Glomerular endothelial cell (primary cell): ENCODE data around the gene ZEB1. TPM values are rescaled to one million over a fixed set of nuclear protein-coding genes. Genes with fewer than 3 reads are reported as not detected.
A peak's percentile ranks its signal among the peaks of the same experiment; 100 is the strongest.

Experiments used
- DNase-seq: peaks from one replicate; pipeline ENCODE4 v3.0.0-alpha.2; 2011; ENCODE audit warnings: low read depth, low spot score; ENCODE audit errors: extremely low read depth
- total RNA-seq: library from RNA; depleted of rRNA; stranded (reverse); fragments of >200 nt; gene quantifications from 2 replicates; pipeline ENCODE4 v1.2.3, GENCODE V29; 2015

Gene ZEB1
- 61.0 and 105 TPM in 2 replicates for total RNA-seq

- no peak for DNase-seq
These were observed at the start of gene ZEB1 for GRCh38 chr10:31318854-31319601. TSS of gene ZEB1 (plus strand) at chr10:31319216. CDS start at chr10:31319235, 19 bp downstream.

DNA sequence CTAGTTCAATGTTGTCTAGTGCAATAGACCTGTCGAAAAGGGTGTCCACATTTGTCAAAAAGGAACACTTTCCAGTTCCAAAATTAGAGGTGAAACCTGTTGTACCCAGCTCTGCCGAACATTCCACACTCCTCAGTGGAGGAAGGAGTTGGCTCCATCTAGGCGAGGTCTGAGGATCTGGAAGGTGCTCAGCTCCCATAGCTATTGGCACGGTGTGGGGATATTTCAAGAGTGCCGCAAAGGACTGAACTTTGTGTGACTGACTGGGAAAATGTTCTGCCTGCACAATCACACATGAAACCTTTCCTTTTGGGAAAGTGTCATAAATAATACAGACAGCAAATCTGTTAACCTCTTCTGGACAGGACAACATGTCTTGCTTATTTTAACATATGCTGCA, 48.1 kb upstream of the ZEB1 start:
- no peak for DNase-seq

DNA sequence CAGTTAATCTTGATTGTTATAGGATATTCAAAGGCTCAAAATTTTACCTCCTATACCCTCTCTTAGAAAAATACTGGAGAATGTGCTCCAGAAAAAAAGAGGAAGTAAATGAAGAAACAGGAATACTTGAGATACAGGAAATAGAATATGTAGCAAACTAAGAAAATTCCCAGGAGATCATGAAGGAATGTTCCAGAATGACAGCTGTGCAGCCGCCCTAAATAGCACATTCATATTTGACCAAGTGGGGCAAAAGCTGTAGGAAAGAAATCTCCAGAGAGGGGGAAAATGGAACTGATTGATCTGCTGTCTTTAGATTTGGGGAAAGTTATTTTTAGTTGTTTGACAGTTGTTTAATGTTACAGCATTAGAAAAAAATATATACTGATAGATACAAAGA, 46.2 kb upstream of the ZEB1 start:
- no peak for DNase-seq

DNA sequence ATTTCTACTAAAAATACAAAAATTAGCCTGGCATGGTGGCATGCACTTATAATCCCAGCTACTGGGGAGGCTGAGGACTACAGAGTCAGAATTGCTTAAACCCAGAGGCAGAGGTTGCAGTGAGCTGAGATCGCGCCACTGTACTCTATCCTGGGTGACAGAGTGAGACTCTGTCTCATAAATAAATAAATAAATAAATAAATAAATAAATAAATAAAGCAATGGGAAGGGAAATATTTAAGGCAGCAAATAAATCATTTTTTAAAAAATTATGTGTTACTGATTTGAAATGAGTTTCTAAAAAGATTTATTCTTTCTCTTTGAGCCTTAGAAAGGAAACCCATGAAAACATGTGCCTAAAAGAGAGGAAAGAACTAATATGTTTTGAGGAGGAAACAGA, 45.2 kb upstream of the ZEB1 start:
- DNase-seq, result no peak

DNA sequence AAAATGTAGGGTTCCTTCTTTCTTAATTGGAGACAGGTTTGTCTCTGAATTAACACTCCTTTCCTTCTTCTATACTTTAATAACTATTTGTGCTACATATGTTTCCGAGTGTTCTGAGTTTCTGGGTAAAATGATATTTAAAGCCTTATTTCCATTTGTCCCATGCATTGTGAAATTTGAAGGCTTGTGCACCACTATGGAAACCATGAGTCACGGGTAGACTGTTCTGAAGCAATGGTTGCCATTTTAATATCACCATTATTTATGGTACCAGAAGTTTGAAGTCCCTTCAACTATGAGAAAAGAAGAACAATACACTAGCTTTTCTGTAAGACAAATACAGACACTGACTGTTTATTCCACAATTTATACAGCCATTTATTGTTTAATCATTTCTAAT, 44.7 kb upstream of the ZEB1 start:
- no peak for DNase-seq

DNA sequence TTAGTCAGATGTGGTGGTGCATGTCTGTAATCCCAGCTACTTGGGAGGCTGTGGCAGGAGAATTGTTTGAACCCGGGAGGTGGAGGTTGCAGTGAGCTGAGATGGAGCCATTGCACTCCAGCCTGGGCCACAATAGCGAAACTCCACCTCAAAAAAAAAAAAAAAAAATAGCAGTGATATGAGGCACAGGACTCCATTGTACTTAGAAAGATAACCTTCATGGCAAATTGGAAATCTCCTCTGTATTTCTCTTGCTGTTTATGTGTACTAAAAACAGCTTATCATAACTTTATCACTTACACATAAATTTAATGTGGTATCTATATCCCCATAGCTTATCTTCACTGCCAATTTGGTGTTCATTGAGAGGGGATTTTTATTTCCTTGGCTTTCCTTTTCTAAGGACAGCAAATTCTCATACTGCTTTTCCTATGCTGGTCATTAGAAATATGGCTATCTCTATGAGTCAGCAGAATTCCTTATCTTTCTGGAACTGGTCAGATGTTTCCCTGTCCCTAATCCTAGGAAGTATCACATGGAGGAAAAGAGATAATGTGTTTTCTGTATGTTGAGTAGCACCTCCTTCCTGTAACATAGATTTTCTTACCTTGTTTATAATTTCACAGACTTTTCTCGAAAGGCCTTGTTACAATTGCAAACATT, 40.6 kb upstream of the ZEB1 start:
- peak; percentile 68 for DNase-seq

DNA sequence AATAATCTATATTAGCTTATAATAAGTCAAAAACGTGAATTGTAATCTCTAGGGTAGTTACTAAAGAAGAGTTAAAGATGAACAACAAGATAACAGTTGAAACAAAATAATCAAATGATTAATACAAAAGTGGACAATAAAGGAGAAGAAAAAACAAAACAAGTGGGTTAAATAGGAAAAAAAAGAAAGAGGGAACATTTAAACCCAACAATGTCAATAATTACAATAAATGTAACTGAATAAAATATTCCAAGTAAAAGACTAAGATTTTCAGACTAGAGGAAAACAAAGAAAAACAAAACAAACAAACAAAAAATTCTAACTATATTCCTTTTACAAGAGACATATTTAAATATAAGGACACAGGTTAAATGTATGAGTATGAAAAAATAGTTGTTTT, 38.0 kb upstream of the ZEB1 start:
- no peak for DNase-seq

DNA sequence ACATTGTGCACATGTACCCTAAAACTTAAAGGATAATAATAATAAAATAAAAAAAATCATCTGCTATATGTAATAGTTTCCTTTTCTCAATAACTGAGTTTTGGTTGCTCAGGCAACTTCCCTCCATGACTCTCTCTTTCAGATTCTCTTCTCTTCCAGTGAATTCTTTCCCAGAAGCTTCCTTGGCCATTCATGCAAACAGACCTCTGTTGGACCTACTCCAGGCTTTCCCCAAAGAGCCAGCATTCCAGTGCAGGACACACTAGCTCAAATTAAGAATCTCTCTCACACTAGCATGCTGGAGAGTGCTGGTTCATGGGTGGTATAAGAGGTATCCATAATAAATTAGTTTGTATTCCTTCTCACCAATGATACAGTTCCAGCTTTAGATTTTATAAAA, 31.0 kb upstream of the ZEB1 start:
- no peak for DNase-seq

DNA sequence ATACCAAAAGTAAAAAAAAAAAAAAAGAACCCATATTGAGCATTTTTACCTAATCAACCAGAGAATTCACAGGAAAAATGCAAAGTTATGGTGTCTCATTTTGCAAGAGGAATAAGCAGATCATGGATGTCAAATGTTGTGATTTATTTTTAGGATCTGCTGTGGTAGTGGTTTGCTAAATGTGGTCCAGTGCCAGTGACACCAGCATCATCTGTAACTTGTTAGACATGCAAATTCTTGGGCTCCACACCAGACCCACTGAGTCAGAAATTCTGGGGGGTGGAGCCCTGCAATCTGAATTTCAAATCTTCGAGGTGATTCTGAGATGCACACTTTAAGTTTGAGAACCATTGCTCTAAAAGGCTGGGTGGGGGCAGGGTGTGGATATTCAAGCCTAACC, 30.1 kb upstream of the ZEB1 start:
- no peak for DNase-seq

- no peak for DNase-seq
These were observed 28.6 kb upstream of the ZEB1 start for GRCh38 chr10:31290386-31290785.

- no peak for DNase-seq
These were observed 27.9 kb upstream of the ZEB1 start for GRCh38 chr10:31291123-31291522.

- DNase-seq, result no peak
These were observed 24.5 kb upstream of the ZEB1 start for GRCh38 chr10:31294558-31294957.

GRCh38 chr10:31296754-31297153, 22.3 kb upstream of the ZEB1 start:
- DNase-seq, result no peak

- no peak for DNase-seq
These were observed 19.9 kb upstream of the ZEB1 start for GRCh38 chr10:31299119-31299518.

- no peak for DNase-seq
These were observed 15.8 kb upstream of the ZEB1 start for GRCh38 chr10:31303212-31303611.

GRCh38 chr10:31304291-31304970, 14.6 kb upstream of the ZEB1 start:
- DNase-seq, result no peak

DNA sequence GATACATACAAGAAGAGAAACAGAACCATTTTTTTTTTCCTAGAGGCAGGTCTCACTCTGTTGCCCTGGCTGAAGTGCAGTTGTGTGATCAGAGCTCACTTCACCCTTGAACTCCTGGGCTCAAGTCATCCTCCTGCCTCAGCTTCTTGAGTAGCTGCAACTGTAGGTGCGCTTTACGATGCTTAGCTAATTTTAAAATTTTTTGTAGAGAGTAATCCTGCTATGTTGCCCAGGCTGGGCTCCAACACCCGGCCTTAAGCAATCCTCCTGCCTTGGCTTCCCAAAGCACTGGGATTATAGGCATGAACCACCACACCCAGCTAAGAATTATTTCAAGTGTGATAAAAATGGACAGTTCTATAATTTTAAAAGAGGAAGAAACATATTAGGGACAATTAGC, 5.6 kb upstream of the ZEB1 start:
- DNase-seq, result no peak

DNA sequence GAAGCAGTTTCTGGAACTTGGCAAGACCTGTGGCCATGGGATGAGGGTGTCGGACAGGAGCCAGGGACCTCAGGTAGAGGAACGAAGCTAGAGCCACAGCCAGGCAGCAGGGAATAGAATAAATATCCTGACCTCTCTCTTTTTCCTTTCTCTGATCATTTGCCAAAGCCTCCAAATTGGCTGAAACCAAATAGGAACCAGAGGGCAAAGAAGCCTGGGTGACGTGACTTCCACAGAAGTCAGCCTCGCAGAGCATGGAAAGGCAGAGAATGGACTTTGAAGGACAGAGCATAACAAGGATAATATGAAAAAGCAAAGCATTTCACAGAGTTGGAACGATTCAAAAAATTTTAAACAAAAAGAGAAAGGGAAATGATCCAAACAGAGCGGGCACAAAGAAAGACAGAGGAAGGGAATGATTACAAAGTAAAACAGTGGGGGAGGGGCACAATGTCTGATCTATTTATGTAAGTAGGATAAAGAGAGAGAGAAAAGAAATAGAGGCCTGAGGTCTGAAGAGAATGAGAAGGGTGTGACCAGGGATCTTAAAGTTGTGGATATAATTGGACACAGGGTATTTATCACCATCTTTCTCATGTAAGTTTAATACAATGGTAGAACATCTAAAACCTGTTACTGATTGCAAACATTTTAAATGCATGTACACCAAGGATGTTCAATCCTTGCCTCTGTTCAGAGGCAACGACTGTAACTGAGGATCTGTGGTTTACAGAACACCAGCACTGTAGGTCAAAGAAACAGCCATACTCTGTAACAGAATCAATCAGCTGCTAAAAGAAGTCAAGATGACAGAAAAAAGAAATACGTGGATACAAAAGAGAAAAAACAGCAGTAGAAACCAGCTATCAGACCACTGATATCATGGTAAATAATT, 4.5 kb upstream of the ZEB1 start:
- DNase-seq, result no peak

GRCh38 chr10:31315453-31315852, 3.6 kb upstream of the ZEB1 start:
- no peak for DNase-seq

DNA sequence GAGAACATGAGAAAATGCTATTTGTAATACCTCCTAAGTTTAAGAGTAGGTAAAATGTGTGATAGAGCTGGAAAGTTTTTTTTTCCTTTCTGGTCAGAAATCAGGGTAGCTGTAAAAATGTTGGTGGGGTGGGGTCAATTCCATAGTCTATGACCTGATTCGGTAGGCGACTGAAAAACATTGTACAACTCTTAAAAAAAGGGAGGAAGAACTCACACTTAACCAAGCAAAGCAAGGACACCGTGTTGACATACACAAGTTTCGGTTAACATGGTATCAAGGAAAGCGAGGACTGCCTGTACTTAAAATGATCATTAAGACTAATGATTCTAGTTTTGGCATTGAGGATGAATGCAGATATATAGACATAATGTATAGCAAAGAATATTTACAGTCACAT, 1.8 kb upstream of the ZEB1 start:
- DNase-seq, result no peak
